GM12872 (cell line): Measurements from ENCODE around the gene DDX18.

Source experiments
- TF ChIP-seq, protein P1 (sequence below): IDR thresholded peaks from 3 replicates; pipeline ENCODE4 v1.5.1; 2011; ENCODE audit warnings: low read depth, mild to moderate bottlenecking, low read length, moderate library complexity; ENCODE audit not compliant: insufficient read depth

Gene DDX18

DNA sequence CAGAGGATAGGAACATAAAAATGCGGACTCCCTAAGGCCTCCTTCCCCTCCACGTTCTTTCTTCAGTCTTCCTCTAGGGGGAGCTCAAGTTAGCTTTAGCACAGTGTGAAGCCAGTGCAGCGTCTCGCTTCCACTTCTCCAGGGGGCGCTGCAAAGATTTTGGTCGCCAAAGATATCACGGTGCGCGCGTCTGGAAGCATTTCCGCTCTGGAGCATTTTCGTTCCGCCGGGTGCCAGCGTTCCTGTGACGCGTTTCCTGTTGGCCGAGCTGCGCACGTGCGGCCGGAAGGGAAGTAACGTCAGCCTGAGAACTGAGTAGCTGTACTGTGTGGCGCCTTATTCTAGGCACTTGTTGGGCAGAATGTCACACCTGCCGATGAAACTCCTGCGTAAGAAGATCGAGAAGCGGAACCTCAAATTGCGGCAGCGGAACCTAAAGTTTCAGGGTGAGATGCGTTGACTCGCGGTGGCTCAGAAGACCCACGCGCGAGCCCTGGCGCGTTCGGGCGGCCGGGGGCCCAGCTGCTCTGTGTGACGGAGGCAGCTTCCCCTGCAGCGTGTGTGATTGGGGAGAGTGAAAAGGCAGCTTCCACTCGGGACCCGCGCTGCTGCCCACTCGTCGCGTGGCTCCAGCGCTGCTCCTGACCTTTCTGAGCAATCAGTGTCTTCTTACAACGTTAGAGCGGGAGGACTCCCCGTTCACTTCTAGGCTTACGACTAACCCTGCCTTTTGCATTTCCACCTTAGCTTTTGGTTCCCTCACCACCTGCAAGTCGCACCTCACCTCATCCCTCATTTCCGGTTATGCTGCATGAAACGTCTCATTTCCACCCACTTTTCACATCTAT, at the start of gene DDX18:
TSS of gene DDX18 (plus strand) at position 275 of the 848 bp plus-strand sequence. CDS start at position 362, 87 bp downstream.
- TF ChIP-seq, protein P1, sequence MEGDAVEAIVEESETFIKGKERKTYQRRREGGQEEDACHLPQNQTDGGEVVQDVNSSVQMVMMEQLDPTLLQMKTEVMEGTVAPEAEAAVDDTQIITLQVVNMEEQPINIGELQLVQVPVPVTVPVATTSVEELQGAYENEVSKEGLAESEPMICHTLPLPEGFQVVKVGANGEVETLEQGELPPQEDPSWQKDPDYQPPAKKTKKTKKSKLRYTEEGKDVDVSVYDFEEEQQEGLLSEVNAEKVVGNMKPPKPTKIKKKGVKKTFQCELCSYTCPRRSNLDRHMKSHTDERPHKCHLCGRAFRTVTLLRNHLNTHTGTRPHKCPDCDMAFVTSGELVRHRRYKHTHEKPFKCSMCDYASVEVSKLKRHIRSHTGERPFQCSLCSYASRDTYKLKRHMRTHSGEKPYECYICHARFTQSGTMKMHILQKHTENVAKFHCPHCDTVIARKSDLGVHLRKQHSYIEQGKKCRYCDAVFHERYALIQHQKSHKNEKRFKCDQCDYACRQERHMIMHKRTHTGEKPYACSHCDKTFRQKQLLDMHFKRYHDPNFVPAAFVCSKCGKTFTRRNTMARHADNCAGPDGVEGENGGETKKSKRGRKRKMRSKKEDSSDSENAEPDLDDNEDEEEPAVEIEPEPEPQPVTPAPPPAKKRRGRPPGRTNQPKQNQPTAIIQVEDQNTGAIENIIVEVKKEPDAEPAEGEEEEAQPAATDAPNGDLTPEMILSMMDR = peak; percentile 98

DNA sequence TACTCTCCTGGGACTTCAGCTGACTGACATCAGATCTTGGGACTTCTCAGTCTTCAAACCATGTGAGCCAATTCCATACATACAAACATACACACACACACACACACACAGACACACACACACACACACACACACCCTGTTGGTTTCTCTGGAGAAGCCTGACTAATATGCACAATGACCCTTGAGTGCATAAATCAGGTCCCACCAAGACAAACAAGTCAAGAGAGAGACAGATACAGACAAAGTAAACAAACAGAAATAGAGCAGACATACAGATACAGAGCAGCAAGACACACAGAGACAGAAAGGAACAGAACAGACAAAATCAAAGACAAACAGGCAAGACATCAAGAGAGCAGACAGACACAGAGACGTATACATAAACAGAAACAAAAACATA, 43.8 kb upstream of the DDX18 start:
- TF ChIP-seq, protein P1 = no peak

DNA sequence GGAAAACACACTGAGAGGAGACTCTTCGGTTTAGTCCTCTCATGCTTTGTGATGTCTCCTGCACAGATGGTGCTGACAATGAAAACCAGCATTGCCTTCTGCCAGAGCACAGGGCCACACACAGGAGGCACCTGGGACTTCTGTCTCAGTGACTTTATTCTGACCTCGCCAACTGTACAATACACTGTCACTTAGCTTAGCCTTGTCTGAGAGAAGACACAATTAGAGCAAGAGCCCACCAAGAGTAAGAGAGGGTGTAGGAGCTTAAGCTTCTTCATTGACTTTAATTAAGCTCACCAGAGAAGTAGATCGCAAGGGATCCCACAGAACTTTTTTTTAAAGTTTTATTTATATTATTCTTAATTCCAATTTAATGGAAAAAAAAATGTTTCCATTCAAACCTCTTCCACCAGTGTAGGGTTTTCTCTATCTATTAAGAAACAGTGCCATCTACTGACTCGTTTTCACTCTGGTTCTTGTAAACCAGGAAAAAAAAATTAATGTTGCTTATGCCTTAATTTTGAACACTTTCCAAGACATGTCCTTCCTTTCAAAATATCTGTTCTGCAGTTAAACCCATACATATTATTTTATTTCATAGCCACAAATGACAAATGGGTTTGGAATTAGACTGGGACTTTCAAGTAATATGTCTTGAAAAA, 42.4 kb upstream of the DDX18 start:
- TF ChIP-seq, protein P1 = peak; percentile 25; the same call in 1 of the 3 replicates

DNA sequence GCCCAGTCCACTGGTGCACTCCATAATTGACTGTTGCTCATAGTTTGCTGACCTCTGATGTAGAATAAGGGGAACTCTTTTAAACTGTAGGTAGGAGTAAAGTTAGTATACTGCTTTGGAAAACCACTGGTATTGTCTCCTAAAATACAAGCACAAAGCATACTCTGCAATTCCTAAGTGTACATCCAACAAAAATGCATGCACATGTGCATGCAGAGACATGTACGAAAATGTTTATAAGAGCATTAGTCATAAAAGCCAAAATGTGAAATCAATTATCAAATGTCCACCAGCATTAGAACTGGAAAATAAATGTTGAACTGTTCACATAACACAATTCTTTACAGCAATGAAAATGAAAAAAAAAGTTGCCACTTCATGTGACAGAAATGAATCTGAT, 39.8 kb upstream of the DDX18 start:
- TF ChIP-seq, protein P1 = no peak

DNA sequence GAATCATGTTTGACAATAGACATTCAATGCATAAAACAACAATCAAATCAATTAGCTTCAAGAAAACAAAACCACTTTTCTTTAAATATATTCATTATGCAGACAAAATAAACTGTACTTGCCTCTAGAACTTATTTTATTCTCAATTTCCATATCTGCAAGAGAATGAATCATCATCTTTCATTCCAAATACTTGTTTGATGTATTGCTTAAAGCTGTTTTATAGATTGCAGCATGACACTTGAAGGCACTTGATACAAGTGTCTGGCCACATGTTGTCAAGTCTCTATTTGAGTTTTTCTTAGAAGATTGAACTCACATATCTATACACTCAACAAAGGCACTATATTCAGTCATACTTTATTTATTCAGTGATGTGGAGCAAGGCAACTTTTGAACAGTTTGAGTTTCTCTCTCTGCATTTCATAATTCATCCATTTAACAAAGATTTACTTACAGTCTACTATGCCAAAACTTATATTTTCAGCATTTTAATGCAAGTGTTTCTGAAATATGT, 38.7 kb upstream of the DDX18 start:
- TF ChIP-seq, protein P1 = no peak

DNA sequence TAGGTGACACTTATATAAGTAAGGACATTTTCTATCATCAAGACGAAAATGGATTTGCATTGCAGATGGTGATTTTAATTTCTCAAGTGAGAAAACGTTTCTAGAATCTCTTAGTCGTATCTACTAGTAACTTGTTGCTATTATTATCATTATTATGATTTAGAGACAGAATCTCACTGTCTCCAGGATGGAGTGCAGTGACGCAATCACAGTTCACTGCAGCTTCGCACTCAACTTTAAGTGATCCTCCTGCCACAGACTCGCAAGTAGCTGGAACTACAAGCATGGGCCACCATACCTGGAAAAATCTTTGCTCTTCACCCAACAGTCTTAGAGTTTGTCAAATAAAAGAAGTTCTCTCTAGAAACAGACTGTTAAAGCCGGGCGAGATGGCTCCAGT, 37.6 kb upstream of the DDX18 start:
- TF ChIP-seq, protein P1 = no peak

DNA sequence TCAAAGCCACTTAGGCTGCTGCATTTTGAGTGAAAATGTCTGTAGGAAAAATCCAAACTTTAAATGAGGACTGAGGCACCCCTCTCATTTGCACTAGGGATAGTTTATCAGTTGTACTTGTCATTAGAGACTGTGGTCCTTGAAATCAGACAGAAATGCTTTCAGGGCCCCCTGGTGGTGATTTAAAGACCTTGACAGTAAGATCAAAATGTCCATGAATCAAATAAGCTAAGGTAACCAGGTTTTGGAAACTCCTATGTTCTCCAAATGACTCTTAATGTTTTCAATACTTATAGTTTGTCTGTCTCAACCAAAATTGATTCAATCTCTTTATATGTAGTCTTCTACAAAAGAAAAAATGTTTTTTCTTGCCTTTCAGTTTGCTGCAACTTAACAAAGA, 28.8 kb upstream of the DDX18 start:
- TF ChIP-seq, protein P1 = peak; percentile 68
